ENCODE data around the gene ACSL6. TPM values are rescaled to one million over a fixed set of nuclear protein-coding genes. Genes with fewer than 3 reads are reported as not detected.

The ACSL6 gene
- total RNA-seq, 1 experiment from 2014 or later = 1.4 TPM

- peaks cover 3% of the 10 kb centered on the region for H3K27me3 Mint-ChIP-seq (ENCODE audit: insufficient read depth, unreplicated experiment)
- peak in 1 of 2 experiments; percentile 34 for DNase-seq
- ChIA-PET POLR2A (no interaction called here), CTCF (interaction anchor here (0.6 to 2.2 kb wide), 2 partner anchors 65 to 420 kb away, joined by 5 to 6 read pairs; no protein-coding TSS in a partner anchor)
- H3K4me3 Mint-ChIP-seq (ENCODE audit: unreplicated experiment) = no peak overlapping the region
- intact Hi-C loops (cut with micrococcal nuclease; ENCODE audit: unreplicated experiment) = loop anchor here (5.0 to 10.0 kb wide), 3 partner anchors 212 to 584 kb away; partner anchors contain the start of gene FNIP1
- no peaks in the 10 kb centered on the region for H3K36me3 Mint-ChIP-seq (ENCODE audit: insufficient read depth, unreplicated experiment)
- H3K9me3 Mint-ChIP-seq (ENCODE audit: unreplicated experiment) = no peaks in the 10 kb centered on the region
- no TSS peak for BruUV-seq (replicated peaks)
- TF ChIP-seq, protein P1, sequence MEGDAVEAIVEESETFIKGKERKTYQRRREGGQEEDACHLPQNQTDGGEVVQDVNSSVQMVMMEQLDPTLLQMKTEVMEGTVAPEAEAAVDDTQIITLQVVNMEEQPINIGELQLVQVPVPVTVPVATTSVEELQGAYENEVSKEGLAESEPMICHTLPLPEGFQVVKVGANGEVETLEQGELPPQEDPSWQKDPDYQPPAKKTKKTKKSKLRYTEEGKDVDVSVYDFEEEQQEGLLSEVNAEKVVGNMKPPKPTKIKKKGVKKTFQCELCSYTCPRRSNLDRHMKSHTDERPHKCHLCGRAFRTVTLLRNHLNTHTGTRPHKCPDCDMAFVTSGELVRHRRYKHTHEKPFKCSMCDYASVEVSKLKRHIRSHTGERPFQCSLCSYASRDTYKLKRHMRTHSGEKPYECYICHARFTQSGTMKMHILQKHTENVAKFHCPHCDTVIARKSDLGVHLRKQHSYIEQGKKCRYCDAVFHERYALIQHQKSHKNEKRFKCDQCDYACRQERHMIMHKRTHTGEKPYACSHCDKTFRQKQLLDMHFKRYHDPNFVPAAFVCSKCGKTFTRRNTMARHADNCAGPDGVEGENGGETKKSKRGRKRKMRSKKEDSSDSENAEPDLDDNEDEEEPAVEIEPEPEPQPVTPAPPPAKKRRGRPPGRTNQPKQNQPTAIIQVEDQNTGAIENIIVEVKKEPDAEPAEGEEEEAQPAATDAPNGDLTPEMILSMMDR (IDR thresholded peaks at IDR 0.05; ENCODE audit: insufficient read depth in 1 of 2, low read depth in 1 of 2, low read length in 1 of 2, severe bottlenecking in 1 of 2, unreplicated experiment in 1 of 2) = no peak
- H3K4me1 Mint-ChIP-seq (ENCODE audit: low read depth, unreplicated experiment) = no peaks in the 10 kb centered on the region
- H3K4me1 ChIP-seq = no peaks in the 10 kb centered on the region
- H3K27ac Mint-ChIP-seq (ENCODE audit: unreplicated experiment) = no peak overlapping the region
- H3K36me3 ChIP-seq (ENCODE audit: control insufficient read depth, insufficient read depth, low read length) = no peaks in the 10 kb centered on the region
- H3K4me3 ChIP-seq (ENCODE audit: low read depth, low read length) = no peak overlapping the region
- no peaks in the 10 kb centered on the region for H3K9me3 ChIP-seq
- H3K27me3 ChIP-seq (replicated peaks; ENCODE audit: control insufficient read depth, insufficient read depth, low read length) = no peaks in the 10 kb centered on the region
Observed at GRCh38 chr5:132008961-132009680, 2.3 kb downstream of the ACSL6 start.

- H3K9me3 Mint-ChIP-seq (ENCODE audit: unreplicated experiment) = no peaks in the 10 kb centered on the region
- no peaks in the 10 kb centered on the region for H3K9me3 ChIP-seq
- H3K4me3 Mint-ChIP-seq (ENCODE audit: unreplicated experiment) = no peak overlapping the region
- peak in 1 of 2 experiments; percentile 9 for DNase-seq
- H3K36me3 ChIP-seq (ENCODE audit: control insufficient read depth, insufficient read depth, low read length) = no peaks in the 10 kb centered on the region
- no peaks in the 10 kb centered on the region for H3K27me3 ChIP-seq (replicated peaks; ENCODE audit: control insufficient read depth, insufficient read depth, low read length)
- H3K4me1 Mint-ChIP-seq (ENCODE audit: low read depth, unreplicated experiment) = no peaks in the 10 kb centered on the region
- no peaks in the 10 kb centered on the region for H3K4me1 ChIP-seq
- ChIA-PET CTCF (interaction anchor here (0.7 to 1.2 kb wide), 8 partner anchors 11 to 585 kb away, joined by 3 to 33 read pairs (median 4); partner anchors contain the start of gene FNIP1), POLR2A (interaction anchor here (0.8 kb wide), 1 partner anchor 211 kb away, joined by 3 read pairs; the partner anchor contains the start of gene FNIP1)
- no peaks in the 10 kb centered on the region for H3K36me3 Mint-ChIP-seq (ENCODE audit: insufficient read depth, unreplicated experiment)
- no TSS peak for BruUV-seq (replicated peaks)
- no peak overlapping the region for H3K4me3 ChIP-seq (ENCODE audit: low read depth, low read length)
- H3K27me3 Mint-ChIP-seq (ENCODE audit: insufficient read depth, unreplicated experiment) = peaks cover 3% of the 10 kb centered on the region
- TF ChIP-seq, protein P1 (IDR thresholded peaks at IDR 0.05; ENCODE audit: insufficient read depth in 1 of 2, low read depth in 1 of 2, low read length in 1 of 2, severe bottlenecking in 1 of 2, unreplicated experiment in 1 of 2) = no peak
- H3K27ac Mint-ChIP-seq (ENCODE audit: unreplicated experiment) = no peak overlapping the region
- intact Hi-C loops (cut with micrococcal nuclease; ENCODE audit: unreplicated experiment) = loop anchor here (5.0 to 10.0 kb wide), 3 partner anchors 211 to 583 kb away; partner anchors contain the start of gene FNIP1
Observed at GRCh38 chr5:132008163-132008473, 3.3 kb downstream of the ACSL6 start.

DNA sequence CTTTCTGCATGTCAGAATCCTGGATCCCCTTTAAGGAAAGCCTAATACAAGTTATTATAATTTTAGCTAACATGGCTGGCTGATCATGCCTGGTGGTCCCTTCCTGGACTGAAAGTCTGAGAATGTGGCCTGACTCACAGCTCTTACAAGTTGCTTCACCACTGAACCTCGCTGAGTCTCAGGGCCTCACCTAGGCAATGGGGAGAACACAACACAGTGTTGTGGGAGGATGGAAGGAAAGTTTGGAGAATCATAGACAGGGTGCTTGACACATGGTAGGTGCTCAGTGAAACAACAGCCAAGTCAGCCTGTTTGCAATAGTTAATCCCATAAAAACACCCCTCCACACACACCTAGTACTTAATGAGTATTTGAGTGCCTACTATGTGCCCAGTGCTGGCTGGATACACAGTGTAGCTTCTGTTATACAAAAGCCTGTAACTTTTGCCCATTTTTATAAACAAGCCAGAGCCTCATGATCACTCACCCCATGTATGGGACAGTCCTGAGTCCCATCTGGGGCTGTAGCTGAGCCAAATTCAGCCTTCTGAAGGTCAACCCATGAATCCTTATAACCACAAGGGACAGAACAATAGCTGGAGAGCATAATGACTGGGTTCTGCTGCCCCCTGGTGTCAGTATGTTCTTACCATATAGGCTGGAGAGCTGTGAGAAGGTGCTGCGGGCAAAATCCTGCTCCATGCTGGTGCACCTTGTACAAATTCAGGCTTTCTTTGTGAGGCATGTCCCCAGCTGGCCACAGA lies 3.9 kb downstream of the ACSL6 start:
- no peaks in the 10 kb centered on the region for H3K9me3 ChIP-seq
- peak; percentile 83 to 84 for DNase-seq
- CTCF ChIA-PET = interaction anchor here (0.7 to 1.2 kb wide), 8 partner anchors 11 to 584 kb away, joined by 3 to 33 read pairs (median 4); partner anchors contain the start of gene FNIP1
- POLR2A ChIA-PET = interaction anchor here (0.8 kb wide), 1 partner anchor 211 kb away, joined by 3 read pairs; the partner anchor contains the start of gene FNIP1
- H3K4me1 ChIP-seq = 0 out of 2 replicates have a peak, but pooled peaks cover 3% of the 10 kb centered on the region
- H3K27me3 ChIP-seq (replicated peaks; ENCODE audit: control insufficient read depth, insufficient read depth, low read length) = no peaks in the 10 kb centered on the region
- no peak overlapping the region for H3K4me3 ChIP-seq (ENCODE audit: low read depth, low read length)
- H3K36me3 ChIP-seq (ENCODE audit: control insufficient read depth, insufficient read depth, low read length) = no peaks in the 10 kb centered on the region
- Mint-ChIP-seq H3K27me3 (ENCODE audit: insufficient read depth, unreplicated experiment) (peaks cover 3% of the 10 kb centered on the region), H3K9me3 (ENCODE audit: unreplicated experiment) (no peaks in the 10 kb centered on the region), H3K36me3 (ENCODE audit: insufficient read depth, unreplicated experiment) (no peaks in the 10 kb centered on the region), H3K27ac (ENCODE audit: unreplicated experiment) (no peak overlapping the region), H3K4me3 (ENCODE audit: unreplicated experiment) (no peak overlapping the region), H3K4me1 (ENCODE audit: low read depth, unreplicated experiment) (peaks cover 3% of the 10 kb centered on the region)
- TF ChIP-seq, protein P1 (IDR thresholded peaks at IDR 0.05; ENCODE audit: insufficient read depth in 1 of 2, low read depth in 1 of 2, low read length in 1 of 2, severe bottlenecking in 1 of 2, unreplicated experiment in 1 of 2) = peak; percentile 82
- intact Hi-C loops (cut with micrococcal nuclease; ENCODE audit: unreplicated experiment) = loop anchor here (1.0 to 10.0 kb wide), 5 partner anchors 192 to 583 kb away; partner anchors contain the start of gene FNIP1
- no TSS peak for BruUV-seq (replicated peaks)
